B cell (primary cell): ENCODE measurements around the gene FAM53A. TPM values are rescaled to one million over a fixed set of nuclear protein-coding genes. Genes with fewer than 3 reads are reported as not detected.
A peak's percentile ranks its signal among the peaks of the same experiment; 100 is the strongest.

Source experiments
- ATAC-seq: fragments of 200-7000 bp; cut with Tn5 transposase; one replicate; pipeline ENCODE4 v1.10.0; 2021; ENCODE audit warnings: low read depth, mild to moderate bottlenecking, moderate number of reproducible peaks, moderate library complexity
- CTCF ChIA-PET: fragments of 350-600 bp; sonication (Branson Sonifier 250); formaldehyde crosslinking; loops from one replicate; lab custom pipeline; 2021; ENCODE audit warnings: antibody characterized with exemption, inconsistent platforms; lab: Charles Lee
- POLR2A ChIA-PET: fragments of 350-600 bp; sonication (Branson Sonifier 250); formaldehyde crosslinking; loops from one replicate; lab custom pipeline; 2021; ENCODE audit warnings: antibody characterized with exemption; lab: Charles Lee
- DNase-seq: peaks from one replicate; pipeline ENCODE4 v3.0.0; 2013
- H2AFZ ChIP-seq: 2 replicates; pipeline ENCODE4 v1.6.1; 2012; ENCODE audit warnings: mild to moderate bottlenecking, low read depth, low read length; ENCODE audit not compliant: insufficient read depth, poor library complexity, severe bottlenecking
- H3K27ac ChIP-seq, 2 donors: 1 replicate in 1 of 2; 2 replicates in 1 of 2; pipeline ENCODE4 v1.5.1; 2012 to 2013; ENCODE audit warnings: low read length in 2 of 2, mild to moderate bottlenecking in 2 of 2, moderate library complexity in 1 of 2
- H3K27me3 ChIP-seq, 4 experiments: fragments of 200-600 bp in 1 of 4; sonication (generic) in 1 of 4; replicated peaks in 1 of 4; 1 replicate in 2 of 4; 2 replicates in 2 of 4; pipeline versions ENCODE4 v1.6.1 to v1.7.0; 2013 to 2016; ENCODE audit warnings: low read length in 3 of 4, mild to moderate bottlenecking in 2 of 4, mixed read lengths in 1 of 4, moderate library complexity in 1 of 4; ENCODE audit not compliant: insufficient read depth in 4 of 4, control insufficient read depth in 3 of 4; ENCODE audit errors: control extremely low read depth in 1 of 4
- H3K36me3 ChIP-seq, 2 experiments: replicated peaks in 1 of 2; 1 replicate in 1 of 2; 2 replicates in 1 of 2; pipeline versions ENCODE4 v1.6.1 to v1.7.1; 2013; ENCODE audit warnings: low read length in 1 of 2; ENCODE audit not compliant: insufficient read depth in 2 of 2, control insufficient read depth in 1 of 2; ENCODE audit errors: control extremely low read depth in 1 of 2, extremely low read depth in 1 of 2
- H3K4me1 ChIP-seq, 2 donors: fragments of 200-600 bp in 1 of 2; sonication (generic) in 1 of 2; 1 replicate in 1 of 2; 2 replicates in 1 of 2; pipeline versions ENCODE4 v1.5.1 to v1.6.1; 2013 to 2017; ENCODE audit warnings: low read length in 2 of 2; ENCODE audit not compliant: control insufficient read depth in 2 of 2, insufficient read depth in 2 of 2
- H3K4me2 ChIP-seq: replicated peaks from 2 replicates; pipeline ENCODE3; 2012; ENCODE audit warnings: mild to moderate bottlenecking, low read depth, low read length; ENCODE audit not compliant: poor library complexity, severe bottlenecking
- H3K4me3 ChIP-seq, 5 experiments: fragments of 200-600 bp in 1 of 5; sonication (generic) in 1 of 5; 1 replicate in 3 of 5; 2 replicates in 2 of 5; pipeline versions ENCODE4 v1.5.1 to v1.7.0; 2011 to 2016; ENCODE audit warnings: low read length in 4 of 5, mild to moderate bottlenecking in 4 of 5, low read depth in 2 of 5, control low read depth in 1 of 5, moderate library complexity in 1 of 5; ENCODE audit not compliant: insufficient read depth in 1 of 5; ENCODE audit errors: control extremely low read depth in 1 of 5, extremely low read depth in 1 of 5
- H3K79me2 ChIP-seq: fragments of 200-600 bp; sonication (generic); one replicate; pipeline ENCODE4 v1.6.0; 2016; ENCODE audit warnings: low read length; ENCODE audit not compliant: control insufficient read depth, insufficient read depth
- H3K9ac ChIP-seq: fragments of 200-600 bp; sonication (generic); 2 replicates; pipeline ENCODE4 v1.6.1; 2017; ENCODE audit warnings: mild to moderate bottlenecking, low read length, moderate library complexity
- H3K9me3 ChIP-seq, 3 donors: one replicate each; pipeline versions ENCODE4 v1.6.1 to v1.7.1; 2013; ENCODE audit warnings: low read length in 2 of 3; ENCODE audit not compliant: control insufficient read depth in 2 of 3, insufficient read depth in 1 of 3; ENCODE audit errors: control extremely low read depth in 1 of 3
- H4K20me1 ChIP-seq: 2 replicates; pipeline ENCODE4 v1.6.0; 2012; ENCODE audit warnings: mild to moderate bottlenecking, low read length; ENCODE audit not compliant: insufficient read depth, control insufficient read depth, poor library complexity, severe bottlenecking
- H3K27ac Mint-ChIP-seq: one replicate; pipeline ENCODE4 v1.8.0; 2021; ENCODE audit warnings: mixed read lengths
- H3K27me3 Mint-ChIP-seq: one replicate; pipeline ENCODE4 v1.8.0; 2021; ENCODE audit warnings: mixed read lengths
- H3K4me1 Mint-ChIP-seq: one replicate; pipeline ENCODE4 v1.8.0; 2021; ENCODE audit warnings: mixed read lengths
- H3K4me3 Mint-ChIP-seq: one replicate; pipeline ENCODE4 v1.8.0; 2021; ENCODE audit warnings: mixed read lengths
- H3K9me3 Mint-ChIP-seq: one replicate; pipeline ENCODE4 v1.8.0; 2022; ENCODE audit warnings: mixed read lengths; ENCODE audit not compliant: insufficient read depth
- CTCF ChIP-seq: fragments of 200-600 bp; IDR thresholded peaks from one replicate; pipeline ENCODE4 v1.8.0; 2022; ENCODE audit warnings: antibody characterized with exemption, mild to moderate bottlenecking
- EZH2 ChIP-seq: IDR thresholded peaks from 2 replicates; pipeline ENCODE4 v1.6.1; 2012; ENCODE audit warnings: borderline replicate concordance, low read depth, mild to moderate bottlenecking, moderate library complexity, low read length; ENCODE audit not compliant: insufficient read depth, poor library complexity, severe bottlenecking
- WGBS: methylation state at CpG from one replicate; pipeline ENCODE4 v1.1.5; 2013; ENCODE audit warnings: missing lambda C conversion rate; ENCODE audit not compliant: insufficient coverage; 5-methylcytosine and 5-hydroxymethylcytosine counted together
- intact Hi-C: fragments of 100-400 bp; cut with micrococcal nuclease; formaldehyde crosslinking; loops from one replicate; pipeline ENCODE4 v1.10.0; 2022
- polyA plus RNA-seq: library from polyadenylated mRNA; depleted of rRNA; stranded (reverse); fragments of >200 nt; gene quantifications from 2 replicates; pipeline ENCODE4 v1.2.3, GENCODE V29; 2012
- total RNA-seq, 2 donors: library from RNA; stranded (reverse); fragments of 120-200 nt in 1 of 2; gene quantifications; 1 replicate in 1 of 2; 2 replicates in 1 of 2; pipeline versions ENCODE4 v1.2.3 to v1.2.4, GENCODE V29; 2013 to 2022

Gene FAM53A
- total and polyA plus RNA-seq, 2 donors (not counting 1 experiment from before 2014, with no cell fraction given): 2.2 to 4.2 TPM

DNA sequence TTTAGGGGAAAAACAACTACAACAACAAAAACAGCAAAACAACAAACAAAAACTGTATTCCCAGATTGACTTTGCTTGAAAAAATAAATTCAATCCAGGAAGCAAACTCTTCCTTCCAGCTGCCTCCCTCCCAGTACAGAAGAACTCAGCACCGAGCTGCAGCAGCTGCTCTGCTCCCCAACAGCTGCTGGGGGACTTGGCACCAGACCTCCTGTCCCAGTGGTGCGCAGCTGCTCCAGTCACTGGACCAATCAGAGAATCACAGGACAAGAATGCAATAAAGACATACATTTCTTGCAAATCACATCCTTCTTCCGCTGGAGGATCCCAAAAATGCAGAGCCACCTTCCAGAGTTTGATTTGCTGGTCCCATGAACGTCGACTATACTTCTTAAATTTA is 11.8 kb upstream of the FAM53A start:
- WGBS: 79% methylated on average over 2 of the region's 5 CpGs
- ATAC-seq (no peak), DNase-seq (no peak)
- no peak overlapping the region for H3K4me3 ChIP-seq
- TF ChIP-seq EZH2 (no peak), CTCF (no peak)
- peaks cover 0 to 66% of the 10 kb centered on the region in 2 experiments for H3K36me3 ChIP-seq
- intact Hi-C loops: no loop called here
- H3K4me1 Mint-ChIP-seq: peaks cover 4% of the 10 kb centered on the region
- H3K27ac ChIP-seq: no peak overlapping the region
- no peak overlapping the region for H3K4me2 ChIP-seq
- H3K27ac Mint-ChIP-seq: no peak overlapping the region
- H2AFZ ChIP-seq: no peak overlapping the region
- no peak overlapping the region for H3K4me3 Mint-ChIP-seq
- ChIA-PET CTCF (interaction anchor here (1.8 to 12.1 kb wide), 3 partner anchors 14 to 29 kb away, joined by 5 to 503 read pairs (median 75); partner anchors contain the start of genes SLBP, TACC3 and TMEM129), POLR2A (no interaction called here)
- H3K79me2 ChIP-seq: peaks cover 41% of the 10 kb centered on the region
- H3K4me1 ChIP-seq: no peaks in the 10 kb centered on the region
- H3K27me3 Mint-ChIP-seq: no peaks in the 10 kb centered on the region
- no peaks in the 10 kb centered on the region for H3K9me3 ChIP-seq
- no peaks in the 10 kb centered on the region for H4K20me1 ChIP-seq
- no peaks in the 10 kb centered on the region for H3K27me3 ChIP-seq
- H3K9ac ChIP-seq: no peak overlapping the region
- H3K9me3 Mint-ChIP-seq: no peaks in the 10 kb centered on the region

DNA sequence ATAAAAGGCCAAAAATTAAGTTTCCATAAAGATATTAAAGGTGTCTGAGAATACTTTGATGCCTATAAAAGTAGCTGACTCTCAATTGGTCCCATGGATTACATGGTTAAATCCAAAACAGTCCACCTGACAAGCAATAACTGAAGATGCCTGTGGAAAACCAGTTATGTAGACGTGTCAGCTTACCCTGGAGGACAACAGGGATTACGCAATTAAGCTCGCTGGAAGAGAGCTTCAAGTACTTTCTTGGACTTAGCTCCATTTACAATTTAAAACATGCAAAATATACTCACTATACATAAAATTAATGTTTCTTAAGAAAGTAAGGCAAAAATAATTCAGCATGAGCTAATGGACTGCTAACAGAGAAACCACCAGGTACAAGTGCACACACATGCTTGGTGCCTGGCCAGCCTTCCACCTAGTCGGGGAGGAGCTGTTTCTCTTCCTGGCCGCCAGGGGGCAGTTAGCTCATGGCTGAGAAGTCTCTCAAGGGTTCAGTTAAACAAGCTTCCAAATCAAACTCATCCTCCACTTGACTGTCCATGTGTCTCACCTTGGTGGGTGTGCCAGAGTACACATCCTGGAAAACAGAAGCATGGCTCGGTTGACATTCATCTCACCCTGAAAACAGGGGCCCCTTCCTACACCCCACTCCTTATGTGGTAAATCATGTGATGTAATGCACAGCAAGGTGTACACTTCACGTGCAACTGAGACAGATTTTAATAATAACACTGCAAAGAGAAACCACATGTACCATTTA is 9.2 kb upstream of the FAM53A start:
- Histone ChIP-seq H3K4me2 (no peak overlapping the region), H3K4me3 (no peak overlapping the region), H3K79me2 (peaks cover 25% of the 10 kb centered on the region), H3K9ac (no peak overlapping the region), H3K27ac (no peak overlapping the region), H3K27me3 (no peaks in the 10 kb centered on the region), H3K9me3 (no peaks in the 10 kb centered on the region), H4K20me1 (no peaks in the 10 kb centered on the region), H3K4me1 (no peaks in the 10 kb centered on the region), H3K36me3 (peaks cover 0 to 49% of the 10 kb centered on the region in 2 experiments), H2AFZ (no peak overlapping the region)
- peak overlapping the region; percentile 53 for H3K27ac Mint-ChIP-seq
- peaks cover 4% of the 10 kb centered on the region for H3K4me1 Mint-ChIP-seq
- H3K9me3 Mint-ChIP-seq: no peaks in the 10 kb centered on the region
- DNase-seq (peak; percentile 87), ATAC-seq (peak; percentile 96)
- intact Hi-C loops: loop anchor here (1.0 kb wide), 2 partner anchors 19 to 33 kb away; partner anchors contain the start of gene SLBP
- POLR2A ChIA-PET: interaction anchor here (0.6 to 1.7 kb wide), 4 partner anchors 19 to 46 kb away, joined by 3 to 8 read pairs (median 6); partner anchors contain the start of genes SLBP, TACC3 and TMEM129
- WGBS: 22% methylated on average over 4 of the region's 7 CpGs
- CTCF ChIA-PET: interaction anchor here (0.6 to 12.1 kb wide), 29 partner anchors 10 to 214 kb away, joined by 3 to 503 read pairs (median 5); partner anchors contain the start of genes FAM53A, FGFR3, SLBP and TACC3
- no peaks in the 10 kb centered on the region for H3K27me3 Mint-ChIP-seq
- H3K4me3 Mint-ChIP-seq: no peak overlapping the region
- TF ChIP-seq CTCF: peak; percentile 93
- no peak for TF ChIP-seq EZH2
